Activated T-helper 17 cell treated with anti-CD3 and anti-CD28 coated beads, Interleukin-2, amount 50 U/mL, for 72 hours (primary cell): Measurements from ENCODE around the gene SFI1. TPM values are rescaled to one million over a fixed set of nuclear protein-coding genes. Genes with fewer than 3 reads are reported as not detected.
"Not testable (repeated sequence)": the region's sequence is repeated elsewhere in the genome, so short reads cannot be mapped to it uniquely, and the experiment has no call there.

Source experiments
- ATAC-seq: fragments of 150-1000 bp; cut with Tn5 transposase; replicated peaks from 2 replicates; pipeline ENCODE4 v1.10.0; 2021; ENCODE audit warnings: mild to moderate bottlenecking, moderate library complexity
- H3K27ac Mint-ChIP-seq: one replicate; pipeline ENCODE4 v1.8.0; 2022; ENCODE audit warnings: mixed read lengths
- H3K27me3 Mint-ChIP-seq: one replicate; pipeline ENCODE4 v1.8.0; 2022; ENCODE audit warnings: mixed read lengths
- H3K36me3 Mint-ChIP-seq: one replicate; pipeline ENCODE4 v1.8.0; 2022; ENCODE audit warnings: low read depth, mild to moderate bottlenecking, mixed read lengths
- H3K4me1 Mint-ChIP-seq: one replicate; pipeline ENCODE4 v1.8.0; 2022; ENCODE audit warnings: mixed read lengths
- H3K4me3 Mint-ChIP-seq: one replicate; pipeline ENCODE4 v1.8.0; 2022; ENCODE audit warnings: mild to moderate bottlenecking, mixed read lengths
- H3K9me3 Mint-ChIP-seq: one replicate; pipeline ENCODE4 v1.8.0; 2022; ENCODE audit warnings: mixed read lengths
- total RNA-seq, 2 donors: library from RNA; stranded (reverse); gene quantifications; one replicate each; pipeline ENCODE4 v1.2.3, GENCODE V29; 2022

The SFI1 gene
- total RNA-seq, 2 donors from 2014 or later, result 125 to 349 TPM

- H3K27me3 Mint-ChIP-seq, result no peaks in the 10 kb centered on the region
- peaks cover 10% of the 10 kb centered on the region for H3K4me1 Mint-ChIP-seq
- H3K9me3 Mint-ChIP-seq, result no peaks in the 10 kb centered on the region
- no peak overlapping the region for H3K4me3 Mint-ChIP-seq
- peaks cover 94% of the 10 kb centered on the region for H3K36me3 Mint-ChIP-seq
- H3K27ac Mint-ChIP-seq, result peak overlapping the region; percentile 47
- no peak for ATAC-seq
Measured at GRCh38 chr22:31578171-31578570, 81.8 kb downstream of the SFI1 start.

GRCh38 chr22:31579835-31580242, 83.5 kb downstream of the SFI1 start:
- Mint-ChIP-seq H3K36me3 (peaks cover 94% of the 10 kb centered on the region), H3K27ac (no peak overlapping the region), H3K4me1 (peaks cover 24% of the 10 kb centered on the region), H3K27me3 (no peaks in the 10 kb centered on the region), H3K4me3 (no peak overlapping the region), H3K9me3 (no peaks in the 10 kb centered on the region)
- no peak for ATAC-seq

GRCh38 chr22:31583861-31584485, 87.6 kb downstream of the SFI1 start:
- Mint-ChIP-seq H3K9me3 (no peaks in the 10 kb centered on the region), H3K27me3 (no peaks in the 10 kb centered on the region), H3K4me3 (peak overlapping the region; percentile 30), H3K4me1 (peaks cover 33% of the 10 kb centered on the region), H3K27ac (peak overlapping the region; percentile 1), H3K36me3 (peaks cover 97% of the 10 kb centered on the region)
- ATAC-seq, result no peak

GRCh38 chr22:31584804-31585160, 88.4 kb downstream of the SFI1 start:
- no peaks in the 10 kb centered on the region for H3K9me3 Mint-ChIP-seq
- H3K27me3 Mint-ChIP-seq, result no peaks in the 10 kb centered on the region
- H3K36me3 Mint-ChIP-seq, result peaks cover 97% of the 10 kb centered on the region
- H3K4me1 Mint-ChIP-seq, result peaks cover 33% of the 10 kb centered on the region
- no peak overlapping the region for H3K27ac Mint-ChIP-seq
- no peak for ATAC-seq
- peak overlapping the region; percentile 30 for H3K4me3 Mint-ChIP-seq

GRCh38 chr22:31585161-31585859, 89.0 kb downstream of the SFI1 start:
- no peak overlapping the region for H3K27ac Mint-ChIP-seq
- H3K36me3 Mint-ChIP-seq, result peaks cover 92% of the 10 kb centered on the region
- H3K4me3 Mint-ChIP-seq, result peak overlapping the region; percentile 30
- no peaks in the 10 kb centered on the region for H3K9me3 Mint-ChIP-seq
- ATAC-seq, result peak; percentile 27
- peaks cover 33% of the 10 kb centered on the region for H3K4me1 Mint-ChIP-seq
- no peaks in the 10 kb centered on the region for H3K27me3 Mint-ChIP-seq

- Mint-ChIP-seq H3K27ac (peak overlapping the region; percentile 10), H3K4me1 (peaks cover 33% of the 10 kb centered on the region), H3K36me3 (peaks cover 83% of the 10 kb centered on the region), H3K9me3 (no peaks in the 10 kb centered on the region), H3K4me3 (peak overlapping the region; percentile 1), H3K27me3 (no peaks in the 10 kb centered on the region)
- ATAC-seq, result no peak
Measured at GRCh38 chr22:31586137-31586920, 90.0 kb downstream of the SFI1 start.

GRCh38 chr22:31588970-31589675, 92.8 kb downstream of the SFI1 start:
- no peaks in the 10 kb centered on the region for H3K9me3 Mint-ChIP-seq
- no peak for ATAC-seq
- peaks cover 57% of the 10 kb centered on the region for H3K36me3 Mint-ChIP-seq
- H3K27me3 Mint-ChIP-seq, result no peaks in the 10 kb centered on the region
- H3K4me3 Mint-ChIP-seq, result no peak overlapping the region
- H3K4me1 Mint-ChIP-seq, result peaks cover 20% of the 10 kb centered on the region
- H3K27ac Mint-ChIP-seq, result peak overlapping the region; percentile 10

- not testable (repeated sequence) for H3K9me3 Mint-ChIP-seq, H3K4me3 Mint-ChIP-seq, H3K27ac Mint-ChIP-seq, H3K27me3 Mint-ChIP-seq, ATAC-seq
- Mint-ChIP-seq H3K4me1 (peaks cover 10% of the 10 kb centered on the region), H3K36me3 (peaks cover 49% of the 10 kb centered on the region)
Measured at GRCh38 chr22:31590161-31590560, 93.8 kb downstream of the SFI1 start.

GRCh38 chr22:31595271-31595670, 98.9 kb downstream of the SFI1 start:
- Mint-ChIP-seq H3K36me3 (peaks cover 32% of the 10 kb centered on the region), H3K27me3 (no peaks in the 10 kb centered on the region), H3K9me3 (no peaks in the 10 kb centered on the region), H3K4me1 (peaks cover 9% of the 10 kb centered on the region), H3K4me3 (no peak overlapping the region), H3K27ac (peak overlapping the region; percentile 31)
- ATAC-seq, result no peak

- no peak for ATAC-seq
- Mint-ChIP-seq H3K9me3 (no peaks in the 10 kb centered on the region), H3K27ac (peak overlapping the region; percentile 48), H3K4me1 (peaks cover 4% of the 10 kb centered on the region), H3K27me3 (no peaks in the 10 kb centered on the region), H3K4me3 (no peak overlapping the region), H3K36me3 (peaks cover 70% of the 10 kb centered on the region)
Measured at GRCh38 chr22:31602259-31602952, 106.1 kb downstream of the SFI1 start.

GRCh38 chr22:31603081-31603525, 106.8 kb downstream of the SFI1 start:
- no peaks in the 10 kb centered on the region for H3K27me3 Mint-ChIP-seq
- no peak for ATAC-seq
- no peak overlapping the region for H3K4me3 Mint-ChIP-seq
- peak overlapping the region; percentile 48 for H3K27ac Mint-ChIP-seq
- no peaks in the 10 kb centered on the region for H3K9me3 Mint-ChIP-seq
- H3K4me1 Mint-ChIP-seq, result peaks cover 4% of the 10 kb centered on the region
- H3K36me3 Mint-ChIP-seq, result peaks cover 70% of the 10 kb centered on the region

GRCh38 chr22:31603574-31603973, 107.2 kb downstream of the SFI1 start:
- no peak overlapping the region for H3K4me3 Mint-ChIP-seq
- no peak for ATAC-seq
- H3K36me3 Mint-ChIP-seq, result peaks cover 72% of the 10 kb centered on the region
- peaks cover 4% of the 10 kb centered on the region for H3K4me1 Mint-ChIP-seq
- H3K27ac Mint-ChIP-seq, result peak overlapping the region; percentile 24
- no peaks in the 10 kb centered on the region for H3K9me3 Mint-ChIP-seq
- H3K27me3 Mint-ChIP-seq, result no peaks in the 10 kb centered on the region

GRCh38 chr22:31604137-31604705, 107.9 kb downstream of the SFI1 start:
- ATAC-seq, result no peak
- no peak overlapping the region for H3K4me3 Mint-ChIP-seq
- no peaks in the 10 kb centered on the region for H3K27me3 Mint-ChIP-seq
- peaks cover 4% of the 10 kb centered on the region for H3K4me1 Mint-ChIP-seq
- H3K36me3 Mint-ChIP-seq, result peaks cover 76% of the 10 kb centered on the region
- H3K9me3 Mint-ChIP-seq, result no peaks in the 10 kb centered on the region
- peak overlapping the region; percentile 24 for H3K27ac Mint-ChIP-seq
